Fibroblast of lung (primary cell): ENCODE data around the gene PEX14.

ENCODE experiments used
- CTCF ChIP-seq, 2 donors: IDR thresholded peaks in 1 of 2; conservative IDR thresholded peaks in 1 of 2; 1 replicate in 1 of 2; 2 replicates in 1 of 2; pipeline ENCODE4 v1.5.1; 2011 to 2012; ENCODE audit warnings: low read length in 2 of 2, control low read depth in 1 of 2, inconsistent platforms in 1 of 2, low read depth in 1 of 2, mild to moderate bottlenecking in 1 of 2
- EZH2 ChIP-seq: IDR thresholded peaks from 2 replicates; pipeline ENCODE4 v1.5.1; 2012; ENCODE audit warnings: low read length, control low read depth, mild to moderate bottlenecking; ENCODE audit errors: missing control alignments

GRCh38 chr1:10625076-10625475 is 150.3 kb downstream of the PEX14 start:
- no peak for TF ChIP-seq EZH2
- no peak for TF ChIP-seq CTCF (conservative IDR thresholded peaks at IDR 0.05 in 1 of 2, IDR thresholded peaks at IDR 0.05 in 1 of 2; ENCODE audit: low read depth in 1 of 2, low read length in 2 of 2)
